Pancreas (tissue), 10 donors: ENCODE results near the gene COPS8. TPM values are rescaled to one million over a fixed set of nuclear protein-coding genes. Genes with fewer than 3 reads are reported as not detected.

Experiments used
- ATAC-seq, 4 donors: fragments of 200-7000 bp; cut with Tn5 transposase; one replicate each; pipeline versions ENCODE4 v1.8.0 to v1.9.1; 2020; ENCODE audit warnings: mild to moderate bottlenecking in 4 of 4, moderate library complexity in 4 of 4
- DNase-seq, 6 donors: peaks; one replicate each; pipeline ENCODE4 v3.0.0-alpha.2; 2020
- FAIRE-seq: peaks from 2 replicates; lab custom pipeline; 2012; peaks lifted over from hg19 to GRCh38; lab: Jason Lieb, UNC
- H3K27ac ChIP-seq, 4 donors: fragments of 200-600 bp; sonication (generic); 1 replicate in 3 of 4; 2 replicates in 1 of 4; pipeline versions ENCODE4 v1.5.0 to v1.8.0; 2020
- H3K27me3 ChIP-seq, 4 donors: fragments of 200-600 bp; one replicate each; pipeline ENCODE4 v1.8.0; 2021
- H3K36me3 ChIP-seq, 3 donors: fragments of 200-600 bp; sonication (generic) in 1 of 3; one replicate each; pipeline versions ENCODE4 v1.5.0 to v1.8.0; 2020 to 2021
- H3K4me1 ChIP-seq, 3 donors: fragments of 200-600 bp; one replicate each; pipeline ENCODE4 v1.8.0; 2021
- H3K4me3 ChIP-seq, 4 donors: fragments of 200-600 bp; sonication (generic) in 2 of 4; one replicate each; pipeline versions ENCODE4 v1.5.0 to v1.8.0; 2020 to 2021
- H3K9me3 ChIP-seq, 4 donors: fragments of 200-600 bp; one replicate each; pipeline ENCODE4 v1.8.0; 2021
- CTCF ChIP-seq, 4 donors: fragments of 200-600 bp; sonication (generic) in 3 of 4; IDR thresholded peaks; one replicate each; pipeline versions ENCODE4 v1.5.0 to v1.8.0; 2021; ENCODE audit warnings: antibody characterized with exemption in 4 of 4
- WGBS, 2 donors: extraction: QIAGEN DNeasy Blood & Tissue Kit; methylation state at CpG; one replicate each; pipeline ENCODE4 v1.1.7; 2013; 5-methylcytosine and 5-hydroxymethylcytosine counted together
- intact Hi-C, 3 donors: fragments of 100-400 bp; cut with DNase I; formaldehyde crosslinking; loops; one replicate each; pipeline versions ENCODE4 v1.11.1 to v1.14.2; 2022
- polyA plus RNA-seq, 2 donors: library from polyadenylated mRNA; stranded (reverse); fragments of 200-250 nt; gene quantifications; one replicate each; pipeline ENCODE4 v1.2.3, GENCODE V29; 2013
- total RNA-seq, 6 donors: library from RNA; stranded (reverse); fragmentation: NEBNext Ultra II Directional in 4 of 6; extraction: Animal tissue kit (Norgen Biotek cat#: 25700) in 4 of 6; gene quantifications; one replicate each; pipeline versions ENCODE4 v1.2.1 to v1.2.4, GENCODE V29; 2021 to 2023
- donor health status: healthy with polysubstance abuse.
- donor health status: DM: no; HTN: no; CAD: no; lungs with moderate emphysema.
- donor health status: DM: no; HTN: no; CAD: no.
- donor health status: control.
- donor health status: control.
- donor health status: Bipolar disorder and iron deficiency.
- donor health status: DM: yes; HTN: yes; CAD: no.
- donor health status: DM: no; HTN: no; CAD: no.
- donor health status: DM: no; HTN: no; CAD: no.
- donor health status: DM: yes; HTN: yes; CAD: no.

COPS8 gene
- total and polyA plus RNA-seq, 8 donors: 7.9 to 24.1 (median 12.8) TPM

GRCh38 chr2:237091779-237092436 is 6.2 kb downstream of the COPS8 start:
- DNase-seq (no peak), FAIRE-seq (no peak), ATAC-seq (peak in 2 of 4 donors; percentile 36 to 60)
- no peak overlapping the region for H3K4me3 ChIP-seq
- peaks cover 0 to 4% (median 3%) of the 10 kb centered on the region in 3 donors for H3K4me1 ChIP-seq
- H3K9me3 ChIP-seq: no peaks in the 10 kb centered on the region
- peaks cover 0 to 25% (median 5%) of the 10 kb centered on the region in 3 donors for H3K36me3 ChIP-seq
- no peak for TF ChIP-seq CTCF (IDR thresholded peaks at IDR 0.05)
- intact Hi-C loops: no loop called here
- H3K27me3 ChIP-seq: no peaks in the 10 kb centered on the region
- H3K27ac ChIP-seq: no peak overlapping the region
- 84 to 85% methylated on average over 7 of the region's 7 CpGs for WGBS, 2 donors

GRCh38 chr2:237092506-237092905 is 6.8 kb downstream of the COPS8 start:
- intact Hi-C loops: no loop called here
- peaks cover 3 to 31% (median 5%) of the 10 kb centered on the region in 3 donors for H3K36me3 ChIP-seq

GRCh38 chr2:237092920-237093781 is 7.5 kb downstream of the COPS8 start:
- H3K27ac ChIP-seq: no peak overlapping the region
- H3K36me3 ChIP-seq: peaks cover 4 to 38% (median 10%) of the 10 kb centered on the region in 3 donors
- H3K4me3 ChIP-seq: no peak overlapping the region
- WGBS, 2 donors: 57 to 62% methylated on average over 9 of the region's 9 CpGs
- no peaks in the 10 kb centered on the region for H3K9me3 ChIP-seq
- no peaks in the 10 kb centered on the region for H3K4me1 ChIP-seq
- no peak for DNase-seq
- intact Hi-C loops: no loop called here
- peak in 1 of 4 donors; percentile 17 for TF ChIP-seq CTCF (IDR thresholded peaks at IDR 0.05)
- H3K27me3 ChIP-seq: no peaks in the 10 kb centered on the region
- ATAC-seq: peak in 3 of 4 donors; percentile 66 to 80 (median 79)
- FAIRE-seq: no peak

More at GRCh38 chr2:237092506-237092905, 6.8 kb downstream of the COPS8 start:
- no peaks in the 10 kb centered on the region for H3K27me3 ChIP-seq
- DNase-seq (no peak), FAIRE-seq (no peak), ATAC-seq (no peak)
- H3K4me1 ChIP-seq: no peaks in the 10 kb centered on the region
- TF ChIP-seq CTCF (IDR thresholded peaks at IDR 0.05): no peak
- no peak overlapping the region for H3K4me3 ChIP-seq
- no peak overlapping the region for H3K27ac ChIP-seq
- no peaks in the 10 kb centered on the region for H3K9me3 ChIP-seq
- WGBS, 2 donors: 69 to 78% methylated on average over 5 of the region's 5 CpGs

DNA sequence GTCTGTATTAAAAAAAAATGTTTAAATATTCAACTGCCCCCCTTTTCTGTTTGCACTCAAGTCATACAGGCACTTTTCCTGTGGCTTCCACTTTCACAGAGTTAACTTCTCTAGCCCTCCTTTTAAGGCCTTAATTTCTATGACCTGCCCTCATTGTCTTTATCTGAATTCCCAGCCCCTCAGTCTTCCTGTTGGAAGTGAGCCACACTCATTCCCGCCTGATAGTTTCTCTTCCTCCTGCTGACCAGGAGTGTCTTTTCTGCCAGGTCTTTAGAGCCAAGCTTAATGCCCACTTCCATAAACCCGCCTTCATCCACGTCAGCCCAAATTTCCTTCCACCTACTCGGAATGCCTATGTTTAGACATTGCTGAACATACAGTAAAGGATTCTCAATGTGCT is 10.5 kb downstream of the COPS8 start:
- DNase-seq (no peak), FAIRE-seq (no peak), ATAC-seq (no peak)
- Histone ChIP-seq H3K36me3 (peaks cover 4 to 42% (median 18%) of the 10 kb centered on the region in 3 donors), H3K9me3 (no peaks in the 10 kb centered on the region), H3K4me3 (no peak overlapping the region), H3K27me3 (no peaks in the 10 kb centered on the region), H3K4me1 (no peaks in the 10 kb centered on the region), H3K27ac (no peak overlapping the region)
- 83 to 86% methylated on average over 4 of the region's 4 CpGs for WGBS, 2 donors
- intact Hi-C loops: no loop called here
- no peak for TF ChIP-seq CTCF (IDR thresholded peaks at IDR 0.05)
